K562 (cell line): ENCODE data around the gene PFDN2. TPM values are rescaled to one million over a fixed set of nuclear protein-coding genes. Genes with fewer than 3 reads are reported as not detected.

Experiments
- CBX1 ChIP-seq: sonication (generic); IDR thresholded peaks from 2 replicates; pipeline ENCODE4 v1.6.1; 2016; ENCODE audit warnings: antibody characterized with exemption, low read depth, mild to moderate bottlenecking
- FOXP4 ChIP-seq: sonication (generic); formaldehyde crosslinking; IDR thresholded peaks from 2 replicates; pipeline ENCODE4 v1.8.0; 2022; ENCODE audit warnings: mild to moderate bottlenecking, missing genetic modification reagents, borderline replicate concordance
- HOMEZ ChIP-seq: fragments of 250-450 bp; sonication (Bioruptor Pico); IDR thresholded peaks from 2 replicates; pipeline ENCODE4 v1.4.0; 2020; ENCODE audit warnings: mild to moderate bottlenecking, moderate library complexity
- KAT7 ChIP-seq: sonication (generic); formaldehyde crosslinking; IDR thresholded peaks from 2 replicates; pipeline ENCODE4 v1.8.0; 2022; ENCODE audit warnings: missing genetic modification reagents, mild to moderate bottlenecking, borderline replicate concordance
- MYNN ChIP-seq, 2 experiments: sonication (generic); formaldehyde crosslinking in 1 of 2; IDR thresholded peaks; 2 replicates each; pipeline versions ENCODE4 v1.5.0 to v1.6.1; 2016 to 2020; ENCODE audit warnings: antibody characterized with exemption in 1 of 2, missing genetic modification reagents in 1 of 2
- NR3C1 ChIP-seq: sonication (generic); formaldehyde crosslinking; IDR thresholded peaks from 2 replicates; pipeline ENCODE4 v1.8.1; 2022; ENCODE audit warnings: missing genetic modification reagents
- PML ChIP-seq: IDR thresholded peaks from 2 replicates; pipeline ENCODE4 v1.6.1; 2012; ENCODE audit warnings: low read length, inconsistent platforms
- SETDB1 ChIP-seq: IDR thresholded peaks from one replicate; pipeline ENCODE4 v1.6.1; 2012; ENCODE audit warnings: low read length, control low read depth, inconsistent platforms
- ZNF239 ChIP-seq: fragments of 250-450 bp; sonication (Bioruptor Pico); IDR thresholded peaks from 2 replicates; pipeline ENCODE4 v1.4.0; 2020; ENCODE audit warnings: mild to moderate bottlenecking
- ZNF347 ChIP-seq: fragments of 450-650 bp; formaldehyde crosslinking; IDR thresholded peaks from 2 replicates; pipeline ENCODE4 v1.4.0; 2020; ENCODE audit warnings: low read depth, mild to moderate bottlenecking, moderate library complexity
- ZNF589 ChIP-seq: fragments of 200-800 bp; sonication (Bioruptor generic); IDR thresholded peaks from 2 replicates; pipeline ENCODE4 v1.6.1; 2016; ENCODE audit warnings: low read depth, missing genetic modification characterization, missing compliant biosample characterization
- polyA plus RNA-seq, 8 experiments: library from polyadenylated mRNA; depleted of rRNA in 4 of 8; stranded (reverse) in 5 of 8; unstranded in 3 of 8; fragments of >200 nt; fragmentation: Nextera tagmentation in 2 of 8; fragmentation: Illumina TruSeq in 1 of 8; extraction: Ambion mirVana in 2 of 8; extraction: Trizol in 1 of 8; gene quantifications; 2 replicates each; pipeline versions ENCODE4 v1.2.1 to v1.2.3, GENCODE V29; 2011 to 2014; ENCODE audit warnings: inconsistent platforms in 1 of 8, missing spikeins in 1 of 8
- total RNA-seq, 7 experiments: library from RNA; depleted of rRNA in 6 of 7; stranded (reverse); fragments of >200 nt in 6 of 7; fragmentation: Illumina TruSeq in 2 of 7; extraction: Trizol in 2 of 7; gene quantifications; 2 replicates each; pipeline versions ENCODE4 v1.2.1 to v1.2.3, GENCODE V29; 2011 to 2021; ENCODE audit warnings: low replicate concordance in 1 of 7
- TF ChIP-seq, protein P1 (sequence below): IDR thresholded peaks from 2 replicates; pipeline ENCODE4 v1.6.1; 2016; ENCODE audit warnings: missing genetic modification characterization, missing compliant biosample characterization
- TF ChIP-seq, protein P2 (sequence below): conservative IDR thresholded peaks from 2 replicates; pipeline ENCODE4 v1.6.1; 2011; ENCODE audit warnings: low read depth, mild to moderate bottlenecking, low read length; ENCODE audit not compliant: control insufficient read depth

Gene PFDN2
- total and polyA plus RNA-seq, 9 of the 15 experiments (the other 6 are each of a cell fraction or from before 2014, with no cell fraction given): 50.2 to 361 (median 144) TPM

DNA sequence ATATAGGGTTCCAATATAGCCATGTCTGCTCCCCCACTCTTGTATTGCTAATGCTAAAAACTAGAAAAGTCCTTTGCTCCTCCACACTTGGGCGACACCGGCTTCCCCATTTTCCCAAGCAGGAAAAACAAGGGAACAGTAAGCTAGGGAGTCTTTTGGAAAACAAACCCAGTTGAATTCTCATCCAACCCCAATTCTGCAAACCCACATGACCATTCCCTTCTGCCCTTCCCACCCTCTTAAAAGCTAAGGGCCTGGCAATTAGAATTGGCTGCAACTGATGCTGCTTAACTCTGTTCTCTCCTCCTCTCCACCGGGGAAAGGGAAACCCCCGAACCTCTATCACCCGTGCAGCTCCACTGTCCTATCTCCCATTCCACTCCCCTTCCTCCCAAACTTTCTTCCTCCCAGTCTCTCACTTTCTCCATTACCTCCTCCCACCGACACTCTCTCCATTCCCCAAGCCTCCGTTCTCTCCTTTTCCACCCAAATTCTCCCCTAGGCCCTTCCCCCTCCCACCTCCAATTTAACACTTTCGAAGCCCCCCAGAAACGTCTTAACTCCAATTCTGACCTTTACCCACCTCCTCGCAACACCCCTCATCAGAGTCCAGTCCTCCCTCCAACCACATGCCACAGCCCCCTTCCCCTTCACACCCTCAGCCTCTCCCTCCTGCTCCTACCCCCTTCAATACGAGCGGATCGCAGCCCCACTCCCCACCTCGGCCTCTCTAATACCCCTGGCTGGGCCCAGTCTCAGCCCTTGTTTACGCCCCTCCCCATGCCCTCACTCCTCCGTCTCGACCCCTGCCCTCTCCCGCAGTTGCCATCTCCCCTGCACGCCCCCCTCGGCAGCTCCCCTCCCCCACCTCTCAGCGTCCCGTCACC lies 13.9 kb upstream of the PFDN2 start (continued):
- TF ChIP-seq PML (no peak), CBX1 (no peak), SETDB1 (no peak), MYNN (IDR thresholded peaks at IDR 0.05) (no peak), MYNN (CRISPR knock-in tag; IDR thresholded peaks at IDR 0.05) (no peak), KAT7 (CRISPR knock-in tag) (no peak), NR3C1 (CRISPR knock-in tag) (no peak), FOXP4 (CRISPR knock-in tag) (no peak), HOMEZ (no peak), ZNF239 (CRISPR knock-in tag) (no peak), ZNF589 (CRISPR knock-in tag) (no peak; the same call in 1 of the 2 replicates), ZNF347 (CRISPR knock-in tag) (no peak)
- TF ChIP-seq, protein P1, sequence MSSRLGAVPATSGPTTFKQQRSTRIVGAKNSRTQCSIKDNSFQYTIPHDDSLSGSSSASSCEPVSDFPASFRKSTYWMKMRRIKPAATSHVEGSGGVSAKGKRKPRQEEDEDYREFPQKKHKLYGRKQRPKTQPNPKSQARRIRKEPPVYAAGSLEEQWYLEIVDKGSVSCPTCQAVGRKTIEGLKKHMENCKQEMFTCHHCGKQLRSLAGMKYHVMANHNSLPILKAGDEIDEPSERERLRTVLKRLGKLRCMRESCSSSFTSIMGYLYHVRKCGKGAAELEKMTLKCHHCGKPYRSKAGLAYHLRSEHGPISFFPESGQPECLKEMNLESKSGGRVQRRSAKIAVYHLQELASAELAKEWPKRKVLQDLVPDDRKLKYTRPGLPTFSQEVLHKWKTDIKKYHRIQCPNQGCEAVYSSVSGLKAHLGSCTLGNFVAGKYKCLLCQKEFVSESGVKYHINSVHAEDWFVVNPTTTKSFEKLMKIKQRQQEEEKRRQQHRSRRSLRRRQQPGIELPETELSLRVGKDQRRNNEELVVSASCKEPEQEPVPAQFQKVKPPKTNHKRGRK (tag): no peak
- TF ChIP-seq, protein P2, sequence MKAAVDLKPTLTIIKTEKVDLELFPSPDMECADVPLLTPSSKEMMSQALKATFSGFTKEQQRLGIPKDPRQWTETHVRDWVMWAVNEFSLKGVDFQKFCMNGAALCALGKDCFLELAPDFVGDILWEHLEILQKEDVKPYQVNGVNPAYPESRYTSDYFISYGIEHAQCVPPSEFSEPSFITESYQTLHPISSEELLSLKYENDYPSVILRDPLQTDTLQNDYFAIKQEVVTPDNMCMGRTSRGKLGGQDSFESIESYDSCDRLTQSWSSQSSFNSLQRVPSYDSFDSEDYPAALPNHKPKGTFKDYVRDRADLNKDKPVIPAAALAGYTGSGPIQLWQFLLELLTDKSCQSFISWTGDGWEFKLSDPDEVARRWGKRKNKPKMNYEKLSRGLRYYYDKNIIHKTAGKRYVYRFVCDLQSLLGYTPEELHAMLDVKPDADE: no peak
